ENCODE measurements around the gene PITRM1.

PITRM1 gene

DNA sequence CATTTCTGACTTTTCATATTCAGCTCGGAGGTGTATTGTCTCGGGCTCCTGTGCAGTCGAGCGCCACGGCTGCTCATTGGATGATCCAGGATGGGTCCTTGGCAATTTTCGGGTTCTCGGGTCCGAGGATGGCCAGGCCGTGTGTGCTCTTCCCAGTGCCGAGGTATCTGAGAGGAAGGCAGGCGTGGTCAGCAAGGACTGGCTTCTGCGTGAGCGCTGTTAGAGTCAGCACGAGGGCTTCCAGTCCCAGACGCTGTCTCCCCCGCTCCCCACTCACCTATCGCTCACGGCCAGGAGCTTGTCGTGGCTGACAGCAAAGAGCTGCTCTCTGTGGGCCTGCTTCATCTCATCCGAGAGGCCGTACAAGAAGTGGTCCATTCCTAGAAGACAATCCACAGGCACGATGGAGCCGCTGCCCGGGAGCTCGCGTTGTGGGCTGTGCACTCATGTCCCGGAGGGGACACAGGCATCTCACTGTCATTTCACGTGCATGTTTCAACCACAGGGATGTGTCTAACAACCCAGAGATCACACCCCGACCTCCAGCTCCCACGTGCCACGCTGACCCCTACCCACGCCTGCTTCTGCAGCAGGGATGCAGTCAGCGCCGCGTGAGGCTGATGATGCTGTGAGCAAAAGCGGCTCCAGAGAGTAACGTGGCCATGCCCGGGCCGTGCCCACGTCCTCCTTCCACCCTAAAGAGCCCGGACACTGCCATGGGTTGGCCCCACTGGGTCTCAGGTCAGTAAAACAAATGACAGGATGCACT lies 34.4 kb downstream of the PITRM1 start:
- DNase-seq, result no peak

DNA sequence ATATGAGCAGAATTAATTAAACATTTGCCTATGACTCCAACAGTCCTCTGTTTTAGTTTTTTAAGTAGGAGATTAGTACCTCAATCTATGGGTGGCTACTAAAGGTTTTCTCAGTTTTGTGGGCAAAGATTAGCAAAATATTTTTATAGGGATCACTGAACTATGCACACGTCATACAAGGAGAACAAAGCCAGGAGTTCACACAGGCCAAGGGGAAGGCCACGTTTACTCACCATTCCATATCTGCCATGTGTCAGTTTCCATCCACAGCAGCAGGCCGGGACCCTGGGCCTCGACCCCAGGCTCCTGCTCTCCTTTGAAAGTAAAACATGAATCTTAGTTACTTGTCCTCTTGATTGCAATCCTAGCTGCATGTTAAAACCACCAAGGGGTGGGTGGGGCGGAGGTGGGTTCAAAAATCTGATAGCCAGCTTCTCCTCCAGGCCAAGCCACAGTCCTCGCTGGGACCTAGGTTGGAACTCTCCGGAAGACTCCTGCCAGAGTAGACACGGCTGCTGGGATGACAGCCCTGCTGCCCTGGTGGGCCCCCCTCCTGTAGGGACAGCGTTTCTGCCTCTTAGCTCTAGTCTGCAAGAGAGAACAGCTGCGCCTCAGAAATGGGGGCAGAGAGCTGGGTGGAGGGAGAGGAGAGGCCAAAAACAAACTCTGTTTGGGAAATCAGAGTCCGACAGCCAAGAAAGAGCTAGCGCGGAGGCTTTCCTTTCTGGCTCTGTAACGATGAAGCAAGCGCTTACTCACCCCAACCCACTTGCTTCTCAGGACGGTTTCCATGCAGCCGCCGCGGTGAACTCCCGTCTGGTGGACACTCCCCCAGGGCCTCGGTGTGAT lies 35.6 kb downstream of the PITRM1 start:
- no peak for DNase-seq

DNA sequence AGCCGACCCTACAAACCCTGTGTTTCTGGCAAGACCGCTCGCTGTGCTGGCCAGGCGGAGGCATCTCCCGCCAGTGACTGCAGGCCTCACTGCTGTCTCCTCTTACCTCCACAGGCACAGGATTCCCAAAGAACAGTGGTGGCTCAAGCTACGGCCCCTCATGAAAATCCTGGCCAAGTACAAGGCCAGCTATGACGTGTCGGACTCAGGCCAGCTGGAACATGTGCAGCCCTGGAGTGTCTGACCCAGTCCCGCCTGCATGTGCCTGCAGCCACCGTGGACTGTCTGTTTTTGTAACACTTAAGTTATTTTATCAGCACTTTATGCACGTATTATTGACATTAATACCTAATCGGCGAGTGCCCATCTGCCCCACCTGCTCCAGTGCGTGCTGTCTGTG lies 36.2 kb downstream of the PITRM1 start:
- DNase-seq, result no peak

DNA sequence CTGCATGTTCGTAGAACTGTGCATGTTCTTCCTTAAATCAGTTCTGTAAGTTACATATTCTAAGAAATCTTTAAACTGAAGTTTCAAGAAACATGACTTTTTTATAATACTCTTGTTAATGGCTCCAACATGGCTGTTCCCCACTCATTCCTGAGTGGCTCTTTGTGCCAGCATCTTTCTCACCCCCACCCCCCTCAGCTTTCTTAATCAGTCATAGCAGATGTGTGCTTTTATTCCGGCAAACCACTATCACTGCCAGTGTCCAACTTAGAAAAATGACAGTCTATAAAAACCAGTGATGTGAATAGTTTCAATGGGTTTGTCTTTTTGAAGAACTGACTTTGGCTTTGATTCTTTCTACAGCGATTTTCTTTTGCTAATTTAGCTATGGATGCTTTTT lies 37.6 kb downstream of the PITRM1 start:
- no peak for DNase-seq

DNA sequence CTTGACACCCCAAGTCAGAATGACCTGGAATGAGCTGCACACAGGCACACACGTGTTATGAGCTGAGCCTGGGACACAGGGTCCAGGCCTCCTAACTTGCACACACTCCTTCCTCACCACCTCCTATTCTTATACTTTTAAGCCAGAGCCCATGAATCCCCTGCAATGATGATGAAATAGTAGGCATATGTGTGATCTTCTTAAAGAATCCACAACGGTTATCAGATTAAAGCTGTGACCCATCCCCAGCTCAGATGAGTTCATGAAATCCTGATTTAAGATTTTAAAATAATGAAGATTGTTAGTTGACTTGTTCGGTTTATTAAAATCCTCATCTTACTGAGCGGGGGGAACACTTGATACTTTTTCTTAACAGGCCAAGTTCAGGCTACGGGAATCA lies 38.6 kb downstream of the PITRM1 start:
- no peak for DNase-seq

DNA sequence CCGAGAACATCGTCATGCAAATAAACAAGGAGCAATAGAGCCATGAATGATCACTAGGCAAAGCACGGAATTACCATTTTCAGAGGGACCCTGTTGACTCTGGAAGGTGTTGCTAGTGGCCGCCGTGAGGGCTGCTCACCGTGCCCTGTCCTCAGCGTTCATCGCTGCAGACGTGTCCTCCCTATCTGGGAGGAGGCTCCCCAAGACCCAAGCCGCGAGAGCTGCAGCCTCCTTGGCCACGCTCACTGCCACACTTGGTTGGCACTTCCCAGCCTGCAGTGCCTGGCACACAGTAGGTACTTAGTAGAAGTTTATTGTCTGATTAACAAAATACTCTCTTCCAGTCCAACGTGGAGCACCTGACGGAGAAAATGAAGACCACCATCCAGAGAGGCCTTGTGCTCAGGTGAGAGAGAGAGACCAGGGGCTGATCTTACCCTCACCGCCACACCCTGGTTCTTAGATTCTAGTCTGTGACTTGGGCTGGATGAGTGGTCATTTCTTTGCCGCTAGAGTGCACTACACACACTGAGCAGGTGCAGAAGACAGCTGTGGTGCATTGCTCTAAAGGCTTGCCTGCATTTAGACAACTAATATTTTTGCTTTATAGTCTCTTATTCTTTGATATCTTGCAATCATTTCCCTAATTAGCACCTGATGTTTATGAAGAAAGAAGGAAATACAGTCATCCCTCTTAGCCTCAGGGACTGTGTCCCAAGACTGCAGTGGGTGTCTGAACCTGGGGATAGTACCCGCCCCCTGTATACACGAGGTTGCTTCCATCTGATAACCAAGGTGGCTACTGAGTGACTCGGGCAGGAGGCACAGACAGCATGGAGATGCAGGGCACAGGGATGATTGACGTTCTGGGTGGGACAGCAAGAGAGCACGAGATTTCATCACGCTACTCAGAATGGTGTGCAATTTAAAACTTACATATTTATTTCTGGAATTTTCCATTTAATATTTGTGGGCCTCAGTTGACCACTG lies 40.3 kb downstream of the PITRM1 start:
- DNase-seq, result no peak

DNA sequence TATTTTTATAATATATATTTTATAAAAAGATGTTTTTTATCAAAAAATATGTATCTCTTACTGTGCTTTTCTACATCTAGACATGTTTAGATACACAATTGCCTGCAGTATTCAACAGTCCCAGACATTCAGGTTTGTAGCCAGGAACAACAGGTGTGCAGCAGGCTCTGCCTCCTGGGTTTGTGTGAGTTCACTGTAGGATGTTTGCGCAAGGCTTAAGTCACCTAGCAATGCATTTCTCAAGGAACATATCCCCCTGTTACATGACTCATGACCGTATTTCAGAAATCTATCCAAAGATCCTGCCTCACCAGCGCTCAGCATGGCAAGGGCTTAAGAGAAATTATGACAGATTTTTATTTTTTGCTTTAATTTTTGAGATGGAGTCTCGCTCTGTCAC lies 41.5 kb downstream of the PITRM1 start:
- DNase-seq, result no peak

DNA sequence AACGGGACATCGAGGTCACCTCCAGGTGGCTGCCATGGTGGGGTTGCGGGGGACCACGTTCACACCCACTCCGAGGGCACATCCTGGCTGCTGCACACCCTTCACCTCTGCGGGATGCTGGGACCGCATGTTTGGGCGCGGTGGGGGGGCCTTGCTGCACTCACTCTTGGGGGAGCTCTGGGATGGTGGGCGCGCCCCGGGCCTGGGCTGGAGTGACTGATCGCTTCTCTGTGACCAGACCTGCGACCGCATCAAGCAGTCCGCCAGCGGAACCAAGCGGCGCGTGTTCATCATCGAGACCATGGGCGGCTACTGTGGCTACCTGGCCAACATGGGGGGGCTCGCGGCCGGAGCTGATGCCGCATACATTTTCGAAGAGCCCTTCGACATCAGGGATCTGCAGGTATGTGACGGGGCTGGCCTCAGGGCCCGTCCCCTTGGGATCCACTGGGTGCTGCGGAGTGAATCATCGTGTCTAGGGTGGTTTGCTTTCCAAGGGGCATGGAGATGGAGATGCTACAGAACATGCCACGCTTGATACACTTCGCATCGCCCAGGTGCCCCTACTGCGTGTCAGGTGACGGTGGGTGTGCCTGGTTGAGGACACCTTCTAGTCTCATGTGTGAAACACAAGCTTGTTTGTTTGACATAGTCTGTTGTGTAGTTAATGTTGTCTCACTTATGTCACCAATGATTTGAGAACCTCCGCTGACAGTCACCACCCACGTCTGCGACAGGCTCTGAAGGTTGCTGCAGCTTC lies 42.8 kb downstream of the PITRM1 start:
- no peak for DNase-seq

DNA sequence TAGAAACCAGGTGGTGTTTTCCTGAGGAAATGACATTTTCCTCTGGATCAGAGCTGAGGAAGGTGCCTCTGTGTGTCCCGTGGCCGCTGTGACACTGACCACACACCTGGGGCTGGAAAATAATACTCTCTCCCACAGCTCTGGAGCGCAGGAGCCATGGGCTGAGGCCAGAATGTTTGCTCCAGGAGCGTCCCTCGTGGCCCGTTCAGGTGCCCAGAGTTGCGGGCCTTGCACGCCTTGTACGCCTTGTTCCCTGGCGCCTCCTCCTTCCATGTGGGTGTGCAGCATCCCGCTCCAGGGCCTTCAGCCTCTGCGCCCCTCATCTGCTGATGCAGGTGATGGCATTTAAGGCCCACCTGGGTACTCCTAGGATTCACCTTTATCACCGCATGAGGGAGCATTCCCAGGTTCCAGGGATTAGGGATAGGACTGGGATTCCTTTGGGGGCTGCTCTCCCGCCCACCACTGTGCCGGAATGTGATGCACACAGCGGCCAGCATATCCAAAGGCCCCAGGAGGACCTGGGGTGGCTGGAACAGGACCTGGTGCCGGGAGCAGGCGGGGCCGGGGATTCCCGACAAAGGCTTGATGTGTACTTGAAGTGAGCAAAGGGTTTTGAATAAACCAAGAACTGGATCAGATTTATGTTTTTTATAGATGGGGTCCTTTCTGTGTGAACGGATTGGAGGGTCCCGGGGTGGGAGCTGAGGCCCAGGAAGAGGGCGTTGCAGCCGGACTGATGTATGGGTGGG lies 44.0 kb downstream of the PITRM1 start:
- DNase-seq, result no peak

DNA sequence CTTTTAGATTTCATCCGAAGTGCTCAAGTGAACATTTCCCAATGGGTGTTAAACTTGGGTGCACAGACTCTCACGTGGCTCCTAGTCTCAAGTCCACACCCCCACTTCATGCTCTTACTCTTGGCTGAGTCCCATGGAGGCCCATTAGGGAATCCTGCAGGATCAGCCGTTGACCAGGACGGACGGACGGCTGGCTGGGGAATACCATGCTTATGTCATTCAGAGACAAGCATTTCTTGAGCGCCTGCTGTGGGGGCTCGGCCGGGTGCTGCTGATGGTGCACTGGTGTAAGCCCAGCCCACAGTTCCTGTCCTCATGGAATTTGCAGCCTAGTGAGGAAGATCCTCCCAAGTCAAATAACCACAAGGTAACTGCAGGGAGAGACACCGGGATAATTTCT lies 44.7 kb downstream of the PITRM1 start:
- DNase-seq, result no peak

DNA sequence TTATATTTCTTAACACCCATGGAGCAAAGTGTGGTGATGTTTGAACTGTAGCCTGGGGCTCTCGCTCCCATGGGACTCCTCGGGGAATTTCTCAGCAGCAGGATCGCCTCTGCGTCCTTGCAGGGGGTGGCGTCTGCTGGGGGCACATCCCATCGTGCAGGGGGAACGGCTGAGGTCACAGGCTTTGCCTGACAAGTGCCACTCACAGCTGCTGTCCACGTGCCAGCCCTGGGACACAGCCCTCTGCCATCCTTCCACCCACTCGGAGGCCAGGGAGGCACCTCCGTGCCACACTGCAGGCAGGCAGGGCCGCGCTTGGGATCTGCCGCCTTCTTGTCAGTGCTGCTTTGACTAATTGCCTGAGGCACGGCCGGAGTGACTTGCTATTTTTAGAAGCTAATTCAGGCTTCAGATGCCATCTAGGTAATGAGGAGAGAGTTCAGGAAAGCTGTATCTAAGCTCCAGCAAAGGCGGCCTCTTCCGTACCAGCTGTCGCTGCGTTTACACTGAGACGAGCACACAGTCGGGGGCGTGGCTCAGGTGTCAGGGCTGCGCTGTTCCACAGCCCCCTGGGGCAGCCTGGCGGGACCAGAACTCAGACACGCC lies 45.7 kb downstream of the PITRM1 start:
- peak in 1 of 2 experiments; percentile 0 for DNase-seq

DNA sequence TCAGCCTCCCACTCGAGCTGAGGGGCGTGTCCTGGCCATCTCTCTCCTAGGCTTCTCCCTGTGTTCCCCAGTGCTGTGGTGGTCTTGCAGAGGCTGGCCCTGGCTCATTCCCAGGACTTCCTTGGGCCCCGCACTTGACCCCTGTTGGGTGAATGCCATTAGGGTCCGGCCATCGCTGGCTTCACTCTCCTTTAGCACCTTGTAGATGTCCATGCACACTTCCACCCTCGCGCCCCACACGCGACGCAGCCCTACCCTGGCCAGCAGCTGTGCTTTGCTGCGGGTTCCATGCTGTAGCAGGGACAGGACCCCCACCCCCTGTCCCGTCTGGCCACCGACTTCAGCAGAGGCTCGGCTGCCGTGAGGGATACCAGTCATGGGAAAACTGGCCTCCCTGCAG lies 46.3 kb downstream of the PITRM1 start:
- no peak for DNase-seq

DNA sequence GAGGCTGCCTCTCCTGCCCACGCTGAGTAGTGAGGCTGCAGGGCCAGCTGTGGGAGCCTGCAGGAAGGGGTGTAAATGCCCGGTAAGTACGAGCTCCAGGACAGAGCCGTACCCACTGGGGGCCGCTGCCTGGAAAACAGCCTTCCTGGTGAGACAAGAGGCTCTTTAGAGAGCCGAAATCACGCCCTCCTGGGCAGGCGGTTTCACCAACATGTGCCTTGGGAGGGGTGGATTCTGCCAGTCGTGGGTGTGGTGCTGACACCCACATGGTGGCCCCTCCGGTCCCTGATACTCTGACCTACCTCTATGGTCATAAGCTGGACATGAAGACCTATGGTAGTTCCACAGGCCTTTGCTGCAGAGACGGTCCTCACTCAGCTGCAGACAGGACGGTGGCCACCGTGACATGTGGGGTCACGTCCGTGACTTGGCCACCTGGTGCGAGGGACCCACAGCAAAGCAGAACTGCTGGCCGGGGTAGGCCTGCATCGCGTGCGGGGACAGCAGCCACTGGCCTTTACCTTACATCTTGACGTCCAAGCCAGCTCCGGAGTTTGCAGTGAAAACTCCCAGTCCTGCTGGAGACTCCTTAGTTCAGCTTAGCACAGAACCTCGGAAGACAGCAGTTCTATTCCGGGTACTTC lies 46.9 kb downstream of the PITRM1 start:
- DNase-seq, result no peak

DNA sequence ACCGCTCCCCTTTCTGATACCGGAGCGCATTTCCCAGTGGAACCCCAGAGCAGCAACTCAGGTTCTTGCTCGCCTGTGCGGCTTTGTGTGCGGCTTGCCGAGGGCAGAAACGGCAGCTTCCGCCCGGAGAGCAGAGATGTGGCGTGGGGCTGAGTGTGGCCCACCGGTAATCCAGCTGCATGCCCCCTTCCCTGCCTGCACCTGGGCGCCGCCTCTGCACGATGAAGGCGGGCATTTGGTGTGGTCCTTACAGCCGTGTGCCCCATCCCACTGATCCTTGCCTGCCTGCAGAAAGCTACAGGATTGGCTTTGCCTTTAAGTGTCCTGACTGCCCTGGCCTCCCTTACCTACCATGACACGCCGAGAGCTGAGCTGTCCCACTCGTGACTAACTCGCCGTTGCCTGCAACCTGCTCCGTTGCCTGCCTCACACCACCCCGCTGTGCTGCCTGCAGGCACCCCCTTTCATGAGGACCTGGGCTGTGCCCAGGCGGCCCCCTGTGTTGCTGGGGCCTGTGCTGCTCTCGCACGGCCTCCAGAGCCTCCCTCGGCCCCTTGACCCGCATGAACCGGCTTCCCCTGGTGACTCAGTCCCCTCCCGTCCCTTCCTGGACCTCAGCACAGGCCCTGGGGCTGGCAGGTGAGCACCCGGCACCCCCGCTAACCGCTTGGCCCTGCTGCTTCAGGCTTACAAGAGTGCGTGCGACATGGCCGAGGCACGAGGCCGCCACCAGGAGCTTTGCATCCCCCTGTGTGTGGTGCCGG lies 48.0 kb downstream of the PITRM1 start:
- DNase-seq, result no peak

DNA sequence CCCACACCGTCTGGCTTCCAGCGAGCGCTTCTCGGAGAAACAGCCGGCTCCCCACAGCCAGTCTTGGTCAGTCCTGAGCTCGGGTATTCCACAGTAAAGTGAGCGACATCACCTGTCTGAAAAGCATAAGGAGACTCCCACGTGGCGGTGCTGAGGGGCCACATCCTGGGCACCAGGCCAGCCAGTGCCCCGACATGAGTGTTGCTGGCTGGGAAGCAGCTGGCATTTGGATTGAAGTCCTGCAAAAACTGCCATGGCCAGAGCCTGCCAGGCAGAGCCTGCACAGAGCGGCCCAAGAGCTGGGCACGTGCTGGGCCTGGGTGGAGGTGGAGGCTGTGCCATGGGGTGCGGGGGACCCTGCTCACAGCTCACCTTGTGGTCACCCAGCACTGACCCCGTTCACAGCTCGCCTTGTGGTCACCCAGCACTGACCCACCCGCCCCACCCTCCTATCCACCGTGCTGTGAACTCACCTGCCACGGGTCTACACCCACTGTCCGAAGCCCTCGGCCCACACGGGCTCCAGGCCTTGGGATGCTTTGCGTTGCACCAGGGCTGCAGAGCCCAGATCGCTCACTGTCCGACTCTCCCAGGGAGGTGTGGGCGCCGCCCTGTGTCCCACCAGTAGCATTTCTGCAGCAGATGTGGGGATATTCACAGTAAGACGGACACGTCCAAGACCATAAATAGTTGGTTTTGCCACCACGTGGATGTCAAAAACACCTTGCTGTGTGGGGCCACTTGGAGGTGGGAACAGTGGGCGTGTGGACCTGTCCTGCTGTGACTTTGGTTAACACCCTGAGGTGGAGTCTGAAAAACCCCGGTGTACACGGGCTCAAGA lies 48.8 kb downstream of the PITRM1 start:
- no peak for DNase-seq

DNA sequence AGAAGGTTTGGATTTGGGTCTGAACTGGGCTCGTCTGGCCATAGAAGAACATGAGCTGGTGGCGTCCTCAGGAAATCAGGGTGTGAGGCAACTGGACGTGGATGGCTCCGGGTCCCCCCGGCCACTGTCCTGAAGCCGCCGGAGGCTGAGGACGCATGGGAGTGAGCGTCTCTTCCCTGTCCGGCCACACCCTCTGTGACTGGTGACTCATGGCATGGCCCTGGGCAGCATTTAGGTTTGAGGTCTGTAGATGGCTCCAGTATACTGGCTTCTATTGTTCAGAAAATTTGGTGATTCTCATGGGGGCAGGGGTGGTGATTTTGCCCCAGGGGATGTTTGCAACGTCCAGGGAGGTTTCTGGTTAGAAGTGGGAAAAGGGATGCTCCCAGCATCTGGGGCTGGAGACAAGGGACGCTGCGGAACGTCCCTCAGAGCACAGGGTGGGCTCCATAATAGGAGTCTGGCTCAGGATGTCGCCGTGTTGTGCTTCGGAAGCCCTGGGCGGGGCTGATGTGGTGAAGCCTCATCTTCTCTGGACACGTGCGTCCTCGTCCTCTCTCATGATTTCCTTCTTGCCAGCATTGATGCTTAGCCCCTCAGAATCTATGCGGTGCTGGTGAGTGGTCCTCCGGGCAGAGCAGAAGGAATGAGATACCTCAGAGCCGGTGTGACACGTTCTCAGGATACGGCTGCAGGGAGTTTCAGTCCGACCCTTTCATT lies 49.9 kb downstream of the PITRM1 start:
- no peak for DNase-seq

DNA sequence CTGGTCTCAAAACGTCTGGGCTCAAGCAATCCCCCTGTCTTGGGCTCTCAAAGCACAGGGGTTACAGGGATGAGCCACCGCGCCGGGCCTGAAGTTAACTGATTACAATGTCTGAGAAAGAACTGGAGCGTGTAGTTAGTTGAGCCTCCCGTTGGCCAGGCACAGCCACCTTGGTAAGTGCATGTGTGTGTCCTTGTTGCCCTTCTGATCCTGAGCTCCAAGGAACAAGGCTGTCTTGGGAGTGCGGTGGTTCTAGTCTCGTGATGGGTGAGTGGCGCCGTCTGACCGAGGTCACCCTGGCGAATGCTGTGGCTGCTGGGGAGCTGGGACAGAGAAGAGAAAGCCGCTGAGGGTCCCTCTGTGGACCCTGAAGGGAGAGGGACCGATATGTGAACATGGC lies 50.5 kb downstream of the PITRM1 start:
- DNase-seq, result no peak

DNA sequence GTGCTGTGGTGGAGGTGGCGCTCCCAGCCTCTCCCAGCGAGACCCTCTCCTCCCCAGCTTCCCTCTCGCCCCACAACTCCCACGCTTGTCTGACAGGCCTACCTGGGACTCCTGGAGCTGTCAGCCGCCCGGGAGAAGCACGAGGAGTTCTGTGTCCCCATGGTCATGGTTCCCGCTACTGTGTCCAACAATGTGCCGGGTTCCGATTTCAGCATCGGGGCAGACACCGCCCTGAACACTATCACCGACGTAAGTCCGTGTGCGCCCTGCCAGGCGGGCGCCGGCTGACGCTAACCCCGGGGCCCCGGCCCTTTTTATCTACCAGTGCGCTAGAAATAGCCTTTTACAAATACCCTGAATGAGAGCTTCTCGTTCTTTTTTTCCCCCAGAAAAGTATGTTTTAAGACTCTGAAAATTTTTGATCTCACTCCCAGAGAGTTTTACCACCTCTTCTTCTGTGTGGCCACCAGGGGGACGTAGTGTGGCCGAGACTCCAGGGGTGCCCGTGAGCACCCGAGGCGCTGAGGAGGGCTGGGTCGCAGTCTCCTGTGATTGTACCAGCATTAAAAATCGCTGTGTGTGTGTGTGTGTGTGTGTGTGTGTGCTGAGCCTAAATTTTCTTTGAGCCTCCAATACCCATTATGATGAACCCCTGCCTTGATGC lies 52.7 kb downstream of the PITRM1 start:
- DNase-seq, result no peak
